Measurements from ENCODE around the gene CHMP5. TPM values are rescaled to one million over a fixed set of nuclear protein-coding genes. Genes with fewer than 3 reads are reported as not detected.

CHMP5 gene
- 68.9 TPM for polyA plus RNA-seq (ENCODE audit: insufficient read length)

DNA sequence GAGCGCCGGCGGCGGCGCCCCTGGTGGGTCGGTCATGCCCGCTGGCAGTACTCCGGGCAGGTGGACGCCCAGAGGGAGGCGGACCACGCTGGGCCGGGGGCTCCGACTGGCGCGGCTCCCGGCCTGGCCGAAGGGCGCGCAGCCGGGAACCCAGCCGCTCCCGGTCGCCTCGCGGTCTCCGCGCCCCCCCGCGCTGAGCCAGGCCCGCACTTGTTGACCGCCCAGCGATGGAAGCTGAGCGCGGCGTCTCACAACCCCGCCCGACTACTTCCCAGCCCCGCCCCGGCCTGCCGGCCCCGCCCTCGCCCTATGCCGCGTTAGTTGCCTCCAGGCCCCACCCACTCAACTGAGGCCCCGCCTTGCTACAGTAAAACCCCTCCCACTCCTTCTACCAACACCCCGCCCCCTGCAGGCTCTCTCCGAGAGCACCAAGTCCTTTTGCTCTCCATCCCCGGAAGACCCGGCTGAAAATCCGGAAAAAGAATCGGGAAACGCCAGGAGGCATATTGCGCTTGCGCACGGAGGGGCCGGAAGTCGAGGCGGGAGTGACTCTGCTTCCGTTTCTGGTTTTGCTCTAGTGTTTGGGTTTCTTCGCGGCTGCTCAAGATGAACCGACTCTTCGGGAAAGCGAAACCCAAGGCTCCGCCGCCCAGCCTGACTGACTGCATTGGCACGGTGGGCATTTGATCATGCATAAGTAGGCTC, at the start of gene CHMP5, which contains the start of gene BAG1:
TSS of gene CHMP5 (plus strand) at position 577 of the 705 bp plus-strand sequence. CDS start at position 607, 30 bp downstream.
TSS of gene BAG1 (minus strand) at position 236 of the 705 bp plus-strand sequence.
- peak; percentile 99 for DNase-seq

DNA sequence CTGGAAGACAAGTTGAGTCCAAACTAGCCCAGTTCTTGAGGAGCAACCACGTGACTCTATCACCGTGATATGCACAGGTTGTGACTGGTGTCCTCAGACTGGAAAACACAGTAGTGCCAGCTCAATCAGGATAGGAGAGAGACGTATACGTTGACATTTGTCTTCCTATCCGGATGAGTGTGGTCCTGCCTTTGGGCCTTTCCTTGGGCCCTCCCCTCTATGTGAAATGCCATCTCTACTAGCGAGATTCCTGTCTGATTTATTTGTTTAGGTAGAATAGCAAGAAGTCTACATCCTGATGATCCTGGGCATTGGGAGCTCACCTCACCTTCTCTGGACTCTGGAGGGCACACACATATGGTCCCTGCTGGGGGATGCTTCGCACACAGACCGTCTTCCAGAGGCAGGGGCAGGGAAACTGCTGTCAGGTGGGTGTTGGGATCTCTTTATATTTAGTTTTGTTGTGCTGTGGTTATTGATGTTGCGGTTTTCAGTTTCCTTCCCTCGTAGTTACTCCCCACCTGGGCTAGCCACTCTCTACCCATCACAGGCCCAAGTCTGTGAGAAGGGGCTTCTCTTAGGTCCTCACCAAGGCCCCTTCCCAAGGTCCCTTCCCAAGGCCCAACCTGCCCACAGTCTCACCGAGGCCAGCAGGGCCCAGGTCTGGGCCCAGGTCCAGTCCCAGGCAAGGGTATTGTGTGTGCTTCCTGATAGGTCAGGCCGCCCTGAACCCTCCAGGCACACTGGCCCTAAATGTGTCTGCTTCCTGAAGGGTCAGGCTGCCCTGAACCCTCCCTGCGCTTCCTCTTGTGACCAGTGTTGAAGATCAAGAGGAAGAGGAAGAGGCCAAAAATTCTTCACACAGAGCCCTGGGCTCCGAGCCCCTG, 43.9 kb upstream of the CHMP5 start:
- no peak for DNase-seq

DNA sequence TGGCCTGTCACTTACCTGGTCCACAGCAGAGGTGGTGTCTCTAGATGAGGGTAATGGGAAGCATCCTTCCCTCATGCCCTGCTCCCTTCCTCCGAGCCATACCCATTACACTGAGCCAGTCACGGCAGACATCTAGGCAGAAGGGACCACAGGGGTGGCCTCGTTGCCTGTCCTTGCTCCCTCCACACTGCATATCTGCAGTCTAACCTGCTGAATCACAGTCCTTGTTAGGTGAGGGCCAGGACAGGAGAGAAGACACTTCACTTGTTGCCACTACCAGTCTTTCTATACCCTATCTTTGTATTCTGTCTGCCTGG, 43.3 kb upstream of the CHMP5 start:
- DNase-seq: no peak

DNA sequence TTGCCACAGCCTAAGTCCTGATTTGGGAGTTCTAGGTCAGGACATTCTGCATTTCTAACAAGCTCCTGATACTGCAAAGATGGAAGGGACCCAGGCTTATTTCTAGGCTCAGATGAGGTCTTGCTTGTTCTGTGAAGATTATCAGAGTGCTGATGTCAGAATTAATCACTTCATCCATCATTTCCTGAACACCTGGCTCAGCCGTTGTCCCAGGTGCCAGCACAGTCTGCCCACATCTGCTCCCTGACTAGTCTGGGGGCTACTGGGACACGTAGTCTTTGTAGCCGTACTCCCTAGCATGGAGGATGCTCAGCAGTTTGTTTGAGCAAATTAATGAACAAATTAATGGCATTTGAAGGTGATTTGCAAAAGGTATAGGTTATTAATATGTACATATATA, 42.8 kb upstream of the CHMP5 start:
- no peak for DNase-seq

DNA sequence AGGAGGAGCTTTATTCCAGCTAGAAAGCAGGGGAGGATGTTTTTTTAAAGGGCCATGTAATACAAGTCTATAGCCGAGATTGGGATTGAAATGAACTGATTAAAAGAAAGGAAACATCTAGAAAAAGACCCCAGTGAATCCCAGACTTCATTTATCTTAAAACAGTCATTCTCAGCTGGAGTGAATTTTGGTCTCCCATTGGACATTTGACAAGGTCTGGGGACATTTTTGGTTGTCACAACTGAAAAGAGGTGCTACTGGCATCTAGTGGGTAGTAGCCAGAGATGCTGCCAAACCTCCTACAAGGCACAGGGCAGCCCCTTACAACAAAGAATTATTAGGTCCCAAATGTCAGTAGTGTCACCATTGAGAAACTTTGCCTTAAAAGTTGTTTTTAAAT, 41.2 kb upstream of the CHMP5 start:
- no peak for DNase-seq

DNA sequence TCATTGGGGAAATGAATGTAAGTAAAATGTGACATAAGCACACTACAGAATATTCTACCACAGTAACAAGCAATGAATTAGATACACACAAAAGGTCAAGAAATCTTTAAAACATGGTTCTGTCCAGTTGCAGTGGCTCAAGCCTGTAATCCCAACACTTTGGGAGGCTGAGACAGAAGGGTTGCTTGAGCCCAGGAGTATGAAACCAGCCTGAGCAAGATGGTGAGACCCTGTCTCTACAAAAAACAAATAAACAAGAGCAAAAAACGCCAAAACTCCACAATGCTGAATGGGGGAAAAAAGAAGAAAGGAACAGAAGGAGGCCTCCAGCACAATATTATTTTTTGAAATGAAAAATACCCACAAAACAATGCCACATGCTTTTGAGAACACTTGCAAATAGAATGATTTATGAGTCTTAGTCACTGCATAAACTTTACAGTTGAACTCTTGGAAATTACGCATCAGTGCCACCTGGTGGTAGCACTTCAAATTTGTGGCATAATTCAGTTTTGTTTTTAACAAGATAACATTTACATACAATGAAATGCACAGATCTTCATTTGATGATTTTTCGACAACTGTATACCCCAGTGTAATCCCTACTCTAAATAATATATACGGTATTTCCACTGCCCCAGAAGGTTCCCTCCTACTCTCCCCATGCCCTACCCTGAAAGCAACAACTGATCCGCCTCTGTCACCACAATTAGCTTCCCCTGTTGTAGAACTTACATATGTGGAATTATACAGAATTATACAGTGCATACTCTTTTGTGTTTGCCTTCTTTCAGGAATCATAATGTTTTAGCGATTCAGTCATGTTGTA, 39.3 kb upstream of the CHMP5 start:
- DNase-seq: peak; percentile 78

DNA sequence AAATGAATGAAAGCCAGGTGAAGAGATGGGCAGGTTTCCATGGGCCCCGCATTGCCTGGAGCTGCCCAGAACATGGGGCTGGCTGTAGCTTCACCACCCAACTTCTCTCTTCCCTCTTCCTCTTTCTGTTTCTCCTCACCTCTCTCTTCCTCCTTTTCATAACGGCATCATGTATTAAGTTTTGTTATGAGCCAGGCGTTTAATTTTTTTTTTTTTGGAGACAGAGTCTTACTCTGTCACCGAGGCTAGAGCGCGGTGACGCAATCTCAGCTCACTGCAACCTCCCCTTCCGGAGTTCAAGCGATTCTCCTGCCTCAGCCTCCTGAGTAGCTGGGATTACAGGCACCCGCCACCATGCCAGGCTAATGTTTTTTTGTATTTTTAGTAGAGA, 37.8 kb upstream of the CHMP5 start:
- DNase-seq: no peak

DNA sequence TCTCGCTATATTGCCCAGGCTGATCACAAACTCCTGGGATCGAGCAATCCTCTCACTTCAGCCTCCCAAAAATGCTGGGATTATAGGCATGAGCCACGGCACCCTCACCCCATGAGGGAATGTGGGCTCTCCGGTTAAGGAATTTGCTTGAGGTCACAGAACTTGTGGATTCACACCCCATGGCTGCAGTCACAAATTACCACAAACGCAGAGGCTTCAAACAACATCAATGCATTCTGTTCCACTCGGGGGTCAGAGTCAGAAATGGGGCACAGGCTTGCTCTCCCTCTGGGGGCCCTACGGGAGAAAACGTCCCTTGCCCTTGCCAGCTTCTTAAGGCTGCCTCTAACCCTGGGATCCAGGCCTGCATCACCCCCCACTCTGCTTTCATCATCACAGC, 37.1 kb upstream of the CHMP5 start:
- no peak for DNase-seq

DNA sequence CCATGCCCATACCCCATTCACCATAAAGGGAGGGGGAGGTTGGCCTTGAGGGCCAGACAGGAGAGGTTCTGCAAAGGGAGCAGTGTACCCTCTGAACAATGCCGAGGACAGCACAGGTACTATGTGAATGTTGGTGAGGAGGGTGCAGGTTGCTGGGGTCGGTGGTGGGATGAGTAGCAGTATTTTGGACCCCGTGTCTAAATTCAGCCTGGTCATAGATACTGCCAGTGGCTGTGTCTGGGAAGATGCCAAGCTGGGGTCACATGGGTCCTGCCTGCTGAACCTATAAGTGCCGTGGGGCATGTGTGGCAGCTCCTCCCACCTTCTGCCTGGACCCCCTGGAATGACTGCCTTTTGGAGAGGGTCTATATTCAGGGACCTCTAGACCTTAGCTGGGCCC, 36.2 kb upstream of the CHMP5 start:
- DNase-seq: no peak

DNA sequence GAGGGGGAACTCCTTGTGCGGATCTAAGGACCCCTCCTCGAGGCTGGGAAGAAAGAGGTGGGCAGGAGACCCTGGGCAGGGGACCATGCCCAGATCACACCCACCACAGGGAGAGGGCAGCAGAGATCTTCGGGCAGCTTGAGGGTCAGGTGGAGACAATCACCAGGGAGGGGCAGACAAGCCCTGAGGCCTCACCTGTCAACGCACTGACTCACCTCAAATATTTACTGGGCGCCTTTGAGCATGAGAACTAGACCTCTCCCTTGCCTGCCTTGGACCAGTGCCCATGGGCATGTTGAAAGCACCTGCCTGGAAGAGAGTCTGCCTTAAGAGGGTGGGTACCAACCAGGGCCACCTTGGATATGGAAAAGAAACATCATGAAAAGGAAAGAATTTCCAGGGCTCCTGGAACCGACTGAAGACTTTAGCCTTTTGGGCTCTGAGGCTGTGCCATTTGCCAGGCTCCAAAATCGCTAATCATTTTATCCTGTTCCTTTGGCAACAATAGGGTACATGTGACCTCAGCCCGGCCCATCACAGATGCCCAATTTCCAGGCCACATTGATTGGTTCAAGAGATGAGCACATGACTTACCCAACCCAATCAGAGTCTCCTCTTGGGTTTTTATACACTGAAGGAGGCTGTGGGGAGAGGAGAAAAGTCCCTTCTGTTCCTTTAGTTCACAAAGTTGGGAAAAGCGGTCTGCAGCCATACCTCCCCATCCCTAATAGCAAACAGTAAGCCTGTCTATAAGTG, 35.3 kb upstream of the CHMP5 start:
- no peak for DNase-seq

DNA sequence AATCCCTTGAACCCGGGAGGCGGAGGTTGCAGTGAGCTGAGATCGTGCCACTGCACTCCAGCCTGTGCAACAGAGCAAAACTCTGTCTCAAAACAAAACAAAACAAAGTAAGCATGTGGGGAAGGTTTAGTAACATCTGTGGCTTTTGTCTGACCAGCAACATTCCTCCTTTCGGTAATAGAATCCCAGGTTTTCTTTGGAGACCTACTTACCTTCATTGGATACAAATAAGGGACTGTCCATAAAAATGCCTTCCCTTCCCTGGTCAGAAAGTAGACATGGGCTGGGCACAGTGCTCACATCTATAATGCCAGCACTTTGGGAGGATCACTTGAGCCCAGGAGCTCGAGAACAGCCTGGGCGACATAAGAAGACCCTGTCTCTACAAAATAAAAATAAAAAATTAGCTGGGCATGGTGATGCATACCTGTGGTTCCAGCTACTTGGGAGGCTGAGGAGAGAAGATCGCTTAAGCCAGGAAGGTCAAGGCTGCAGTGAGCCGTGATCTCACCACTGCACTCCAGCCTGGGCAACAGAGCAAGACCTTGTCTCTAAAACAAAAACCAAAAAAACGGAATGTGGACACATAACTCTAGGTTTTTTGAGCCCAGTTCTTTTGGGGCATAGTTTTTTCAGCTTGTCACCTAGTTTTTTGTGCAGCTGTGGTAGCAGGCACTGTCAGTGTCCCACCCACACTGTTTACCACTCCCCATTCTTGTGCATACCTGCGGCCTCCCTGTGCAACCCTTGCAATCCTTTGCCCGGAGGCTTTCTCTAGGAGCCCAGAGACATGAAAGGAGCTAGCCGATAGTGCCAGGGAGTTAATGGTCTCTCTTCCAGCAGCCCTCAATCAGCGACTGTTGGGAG, 33.9 kb upstream of the CHMP5 start:
- no peak for DNase-seq

DNA sequence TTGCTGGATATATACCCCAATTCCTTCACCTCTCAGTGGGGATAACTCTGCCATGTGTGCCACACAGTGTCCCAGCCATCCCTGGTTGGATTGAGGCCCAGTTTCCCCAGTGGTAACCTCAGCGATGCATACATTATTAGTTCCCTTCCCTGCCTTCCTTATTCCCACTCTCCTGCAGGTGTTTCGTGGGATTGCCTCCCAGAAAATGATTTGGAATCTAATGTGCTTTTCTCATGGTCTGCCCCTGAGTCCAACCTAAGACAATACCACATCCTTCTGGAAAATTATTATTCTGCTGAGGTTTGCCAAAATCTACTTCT, 33.3 kb upstream of the CHMP5 start:
- no peak for DNase-seq

DNA sequence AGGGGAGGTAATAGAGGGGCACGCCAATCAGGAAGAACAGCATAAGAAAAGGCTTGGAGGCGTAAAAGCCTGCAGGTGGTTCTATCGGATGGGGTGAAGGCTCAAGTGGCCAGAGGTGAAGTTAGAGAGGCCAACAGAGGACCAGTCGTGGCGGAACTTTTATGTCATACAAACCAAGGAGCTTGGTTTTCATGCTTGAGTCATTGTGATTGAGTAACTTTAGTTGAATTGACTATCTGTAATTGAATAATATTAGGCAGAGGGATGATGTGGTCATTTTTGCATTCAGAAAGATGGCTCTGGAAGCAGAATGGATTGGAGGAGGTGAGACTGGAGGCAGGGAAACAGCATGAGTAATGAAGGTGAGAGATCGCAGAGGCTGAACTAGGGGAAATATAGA, 32.0 kb upstream of the CHMP5 start:
- no peak for DNase-seq

DNA sequence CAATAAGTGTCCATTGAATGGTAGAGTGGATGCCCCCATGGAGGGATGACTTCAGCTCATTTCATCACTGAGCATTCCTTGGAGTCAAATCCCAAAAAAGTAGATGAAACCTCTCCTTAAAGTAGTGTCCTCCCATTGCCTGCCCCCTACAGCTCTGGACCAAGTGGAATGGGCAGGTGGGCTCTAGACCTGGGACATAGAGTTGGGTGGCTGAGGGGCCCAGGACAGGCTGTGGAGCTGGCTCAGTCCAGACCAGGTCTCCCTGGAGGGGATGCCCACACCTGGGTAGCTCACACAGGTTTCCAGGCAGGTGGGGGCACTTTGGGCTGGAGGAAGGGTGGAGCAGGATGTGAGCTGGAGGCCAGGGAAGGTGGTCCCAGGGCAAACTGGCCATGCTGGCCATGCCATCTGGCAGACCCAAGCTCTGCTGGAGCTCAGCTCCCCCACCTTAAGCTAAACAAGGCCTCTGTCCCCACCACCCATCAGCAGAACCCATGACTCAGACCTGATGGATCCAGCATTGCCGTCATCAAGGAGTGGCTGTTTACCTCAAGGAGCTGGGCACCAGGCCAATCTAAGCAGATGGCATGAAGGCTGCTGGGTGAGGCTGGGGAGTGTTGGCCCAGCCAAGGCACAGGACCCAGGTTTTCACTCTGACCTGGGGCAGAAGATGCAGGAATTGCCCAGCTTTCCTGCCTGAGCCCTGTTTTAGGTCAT, 31.1 kb upstream of the CHMP5 start:
- no peak for DNase-seq

DNA sequence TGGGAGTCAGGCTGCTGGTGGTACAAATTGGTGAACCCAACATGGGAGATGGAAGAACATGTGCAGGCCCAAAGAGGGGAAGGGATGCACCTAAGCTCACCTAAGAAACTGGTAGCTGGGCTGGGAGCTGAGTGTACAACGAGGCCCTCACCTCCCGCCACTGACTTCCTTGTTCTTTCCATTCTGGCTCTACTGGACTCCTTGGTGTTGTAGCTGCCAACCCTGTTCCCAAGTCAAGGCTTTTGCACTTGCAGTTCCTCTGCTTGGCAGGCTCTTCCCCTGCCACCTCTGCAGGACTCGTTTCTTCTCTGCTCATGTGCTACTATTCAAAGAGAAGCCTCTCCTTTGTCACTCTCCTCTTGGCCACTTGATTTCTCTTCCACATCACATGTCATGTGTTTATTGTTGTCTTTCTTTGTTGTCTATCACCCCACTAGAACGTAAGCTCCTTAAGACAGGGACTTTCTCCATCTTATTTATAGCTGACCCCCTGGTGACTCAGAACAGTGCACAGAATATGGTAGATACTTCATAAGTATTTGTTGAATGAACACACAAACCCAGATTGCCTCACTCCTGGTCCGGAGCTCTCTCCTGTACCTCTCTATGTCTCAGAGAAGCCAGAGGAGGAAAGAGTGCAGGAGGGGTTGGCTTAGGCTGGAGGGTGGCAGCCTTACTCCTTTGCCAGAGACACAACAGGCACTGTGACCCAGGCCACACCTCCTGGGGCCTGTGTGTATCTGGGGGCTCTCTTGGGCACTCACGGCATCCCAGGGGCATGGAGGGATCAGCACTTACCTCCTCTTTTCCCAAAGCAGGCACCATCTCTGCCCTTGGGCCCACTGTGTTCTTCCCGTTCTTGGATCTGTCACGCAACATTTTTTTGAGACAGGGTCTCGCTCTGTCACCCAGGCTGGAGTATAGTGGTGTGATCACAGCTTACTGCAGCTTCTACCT, 30.1 kb upstream of the CHMP5 start:
- no peak for DNase-seq

DNA sequence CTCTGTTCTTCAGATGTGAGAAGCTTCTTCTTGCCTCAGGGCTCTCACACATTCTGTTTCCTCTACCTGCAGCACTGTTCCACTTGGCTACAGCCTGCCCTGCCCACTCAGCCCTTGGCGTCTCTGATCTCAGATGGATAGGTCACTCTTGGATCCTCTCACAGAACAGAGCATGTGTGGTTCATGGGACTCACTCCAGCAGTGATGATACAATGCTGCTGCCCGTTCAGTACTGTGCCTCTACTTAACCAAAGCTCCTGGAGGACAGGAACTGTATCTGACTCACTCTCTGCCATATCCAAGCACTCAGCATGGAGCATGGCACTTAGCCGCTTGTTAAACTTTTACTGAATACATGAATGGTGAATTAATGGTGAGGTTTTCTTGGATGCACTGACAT, 28.3 kb upstream of the CHMP5 start:
- no peak for DNase-seq

DNA sequence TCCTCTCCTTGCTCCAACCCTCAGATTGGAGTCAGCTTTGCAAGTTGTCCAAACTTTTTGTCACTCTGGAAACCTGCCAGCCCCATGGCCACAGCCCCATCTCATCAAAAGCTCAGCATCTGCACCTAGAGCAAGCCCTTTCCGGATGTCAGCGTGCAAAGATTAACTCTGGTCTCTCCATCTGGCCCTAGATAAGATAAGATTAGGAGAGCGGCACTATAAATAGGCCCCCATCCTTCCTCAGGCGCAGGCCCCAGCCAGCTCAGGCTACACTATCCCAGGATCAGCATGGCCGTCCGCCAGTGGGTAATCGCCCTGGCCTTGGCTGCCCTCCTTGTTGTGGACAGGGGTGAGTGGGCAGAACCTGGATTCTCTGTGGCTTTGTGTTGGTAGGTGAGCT, 24.9 kb upstream of the CHMP5 start, which contains the start of gene SPINK4:
TSS of gene SPINK4 (plus strand) at position 247 of the 400 bp plus-strand sequence. CDS start at position 289, 42 bp downstream.
- DNase-seq: no peak

DNA sequence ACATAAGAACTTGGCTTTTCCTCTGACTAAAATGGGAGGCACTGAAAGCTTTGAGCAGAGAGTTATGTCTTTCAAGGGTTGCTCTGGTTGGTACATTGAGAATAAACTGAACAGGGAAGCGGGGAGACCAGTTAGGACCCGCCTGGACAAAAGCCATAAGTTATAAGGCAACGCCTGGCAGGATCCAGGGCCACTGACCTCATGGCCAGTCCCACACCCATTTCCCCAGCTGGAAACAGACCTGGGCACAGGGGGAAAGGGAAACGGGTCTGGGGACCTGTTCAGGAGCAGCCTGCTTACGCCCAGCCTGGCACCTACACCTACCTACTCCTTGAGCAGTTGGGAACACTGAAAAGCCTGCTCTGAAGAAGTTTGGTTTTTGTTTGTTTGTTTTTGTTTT, 23.6 kb upstream of the CHMP5 start:
- DNase-seq: no peak

DNA sequence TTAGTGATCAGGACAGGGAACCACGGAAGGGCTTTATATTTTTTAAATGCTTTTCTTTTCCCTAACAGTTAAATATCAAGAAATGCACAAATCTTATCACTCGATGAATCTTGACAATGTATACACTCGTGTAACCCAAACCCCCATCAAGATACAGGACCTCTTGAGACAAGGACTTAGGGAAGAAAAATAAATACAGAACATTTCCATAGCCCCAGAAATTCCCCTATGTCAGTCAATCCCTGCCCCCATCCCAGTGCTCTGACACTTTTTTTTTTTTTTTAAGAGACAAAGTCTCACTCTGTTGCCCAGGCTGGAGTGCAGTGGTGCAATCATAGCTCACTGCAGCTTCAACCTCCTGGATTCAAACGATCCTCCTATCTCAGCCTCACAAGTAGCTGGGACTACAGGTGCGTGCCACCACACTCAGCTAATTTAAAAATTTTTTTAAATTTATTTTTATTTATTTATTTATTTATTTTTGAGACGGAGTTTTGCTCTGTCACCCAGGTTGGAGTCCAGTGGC, 22.2 kb upstream of the CHMP5 start:
- no peak for DNase-seq

Measured in hindlimb muscle (tissue), 1 donor.